Hepatocyte (in vitro differentiated cells): ENCODE data around the gene VWA3A. TPM values are rescaled to one million over a fixed set of nuclear protein-coding genes. Genes with fewer than 3 reads are reported as not detected.
"Not testable (repeated sequence)": the region's sequence is repeated elsewhere in the genome, so short reads cannot be mapped to it uniquely, and the experiment has no call there.

Experiments used
- DNase-seq: peaks from one replicate; pipeline ENCODE4 v3.0.0-alpha.2; 2016; ENCODE audit warnings: low spot score
- H2AFZ ChIP-seq: fragments of 200-600 bp; sonication (generic); 2 replicates; pipeline ENCODE4 v1.6.0; 2016; ENCODE audit warnings: antibody characterized with exemption, mild to moderate bottlenecking
- H3K27ac ChIP-seq: fragments of 200-600 bp; sonication (generic); 2 replicates; pipeline ENCODE4 v1.5.1; 2016; ENCODE audit warnings: mild to moderate bottlenecking
- H3K27me3 ChIP-seq: fragments of 200-600 bp; sonication (generic); 2 replicates; pipeline ENCODE4 v1.6.1; 2016
- H3K36me3 ChIP-seq: fragments of 200-600 bp; sonication (generic); replicated peaks from 2 replicates; pipeline ENCODE4 v1.5.1; 2016; ENCODE audit warnings: low read depth; ENCODE audit not compliant: insufficient read depth
- H3K4me1 ChIP-seq: fragments of 200-600 bp; sonication (generic); 2 replicates; pipeline ENCODE4 v1.5.1; 2016; ENCODE audit warnings: mild to moderate bottlenecking, moderate library complexity; ENCODE audit not compliant: insufficient read depth
- H3K4me2 ChIP-seq: fragments of 200-600 bp; sonication (generic); 2 replicates; pipeline ENCODE4 v1.6.0; 2016
- H3K4me3 ChIP-seq: fragments of 200-600 bp; sonication (generic); 2 replicates; pipeline ENCODE4 v1.5.1; 2016; ENCODE audit warnings: mild to moderate bottlenecking
- H3K79me2 ChIP-seq: fragments of 200-600 bp; sonication (generic); 2 replicates; pipeline ENCODE4 v1.6.0; 2017; ENCODE audit warnings: mild to moderate bottlenecking
- H3K9me2 ChIP-seq: fragments of 200-600 bp; sonication (generic); replicated peaks from 2 replicates; pipeline ENCODE4 v1.6.0; 2017; ENCODE audit warnings: mild to moderate bottlenecking; ENCODE audit not compliant: insufficient read depth
- H3K9me3 ChIP-seq: fragments of 200-600 bp; sonication (generic); 2 replicates; pipeline ENCODE4 v1.5.1; 2016; ENCODE audit warnings: low read depth, mild to moderate bottlenecking
- H4K20me1 ChIP-seq: fragments of 200-600 bp; sonication (generic); 2 replicates; pipeline ENCODE4 v1.6.0; 2016; ENCODE audit warnings: mild to moderate bottlenecking; ENCODE audit not compliant: insufficient read depth, poor library complexity, severe bottlenecking
- CTCF ChIP-seq: fragments of 200-600 bp; sonication (generic); IDR thresholded peaks from 2 replicates; pipeline ENCODE4 v1.5.1; 2016; ENCODE audit warnings: antibody characterized with exemption, mild to moderate bottlenecking; ENCODE audit not compliant: poor library complexity
- EZH2 ChIP-seq: fragments of 200-600 bp; sonication (generic); IDR thresholded peaks from 2 replicates; pipeline ENCODE4 v1.6.1; 2016; ENCODE audit warnings: antibody characterized with exemption, mild to moderate bottlenecking, borderline replicate concordance
- EZH2phosphoT487 ChIP-seq: fragments of 200-600 bp; sonication (generic); IDR thresholded peaks from one replicate; pipeline ENCODE4 v1.6.1; 2018; ENCODE audit warnings: antibody characterized with exemption, mild to moderate bottlenecking, low read depth, moderate library complexity; ENCODE audit not compliant: unreplicated experiment, severe bottlenecking
- WGBS: methylation state at CpG from one replicate; pipeline ENCODE4 v1.1.6; 2016; ENCODE audit warnings: low lambda C conversion rate; ENCODE audit errors: missing lambda C conversion rate; 5-methylcytosine and 5-hydroxymethylcytosine counted together
- polyA plus RNA-seq: library from polyadenylated mRNA; unstranded; fragments of >200 nt; fragmentation: Nextera tagmentation; extraction: Ambion mirVana; gene quantifications from 2 replicates; pipeline ENCODE4 v1.2.1, GENCODE V29; 2016
- total RNA-seq: library from RNA; depleted of rRNA; stranded (reverse); fragments of >200 nt; gene quantifications from 2 replicates; pipeline ENCODE4 v1.2.3, GENCODE V29; 2014

The VWA3A gene
- total RNA-seq: 0.03 TPM in 1 of 2 replicates, not detected in the other
- not detected in 2 replicates for polyA plus RNA-seq

GRCh38 chr16:22092143-22092933 lies at the start of gene VWA3A:
VWA3A (plus strand) TSS chr16:22092541; CDS start chr16:22092638, 97 bp downstream.
- H2AFZ ChIP-seq: no peak within 1 kb of the TSS
- no peaks in the 10 kb centered on the region for H3K9me3 ChIP-seq
- no peaks in the 10 kb centered on the region for H3K79me2 ChIP-seq
- no peaks in the 10 kb centered on the region for H3K36me3 ChIP-seq
- WGBS: 56% methylated on average over 9 of the region's 9 CpGs
- no peaks in the 10 kb centered on the region for H4K20me1 ChIP-seq
- peaks cover 4% of the 10 kb centered on the region for H3K27me3 ChIP-seq
- no peak within 1 kb of the TSS for H3K4me3 ChIP-seq
- TF ChIP-seq EZH2phosphoT487: no peak
- no peak for TF ChIP-seq CTCF
- TF ChIP-seq EZH2: no peak
- no peak within 1 kb of the TSS for H3K27ac ChIP-seq
- H3K9me2 ChIP-seq: no peaks in the 10 kb centered on the region
- H3K4me2 ChIP-seq: peak within 1 kb of the TSS; percentile 56
- peak; percentile 58 for DNase-seq
- H3K4me1 ChIP-seq: peaks cover 6% of the 10 kb centered on the region

- H3K36me3 ChIP-seq, H3K9me2 ChIP-seq, H3K4me2 ChIP-seq, H3K27ac ChIP-seq, H3K9me3 ChIP-seq, DNase-seq, H2AFZ ChIP-seq, H3K4me3 ChIP-seq, H3K27me3 ChIP-seq, H3K4me1 ChIP-seq, H3K79me2 ChIP-seq, H4K20me1 ChIP-seq: not testable (repeated sequence)
- 94% methylated on average over 3 of the region's 3 CpGs for WGBS
These were observed 48.5 kb upstream of the VWA3A start for GRCh38 chr16:22043882-22044281.

GRCh38 chr16:22045888-22046287 lies 46.5 kb upstream of the VWA3A start:
- WGBS: 57% methylated on average over 5 of the region's 5 CpGs
- not testable (repeated sequence) for DNase-seq, H3K4me3 ChIP-seq, H4K20me1 ChIP-seq, H2AFZ ChIP-seq, H3K79me2 ChIP-seq, H3K36me3 ChIP-seq, H3K9me2 ChIP-seq, H3K9me3 ChIP-seq, H3K4me1 ChIP-seq, H3K4me2 ChIP-seq, H3K27ac ChIP-seq, H3K27me3 ChIP-seq

GRCh38 chr16:22050963-22051362 lies 41.4 kb upstream of the VWA3A start:
- H4K20me1 ChIP-seq: no peaks in the 10 kb centered on the region
- H3K27ac ChIP-seq: no peak overlapping the region
- no peak for DNase-seq
- no peaks in the 10 kb centered on the region for H3K27me3 ChIP-seq
- peaks cover 4% of the 10 kb centered on the region for H3K79me2 ChIP-seq
- 96% methylated on average over 4 of the region's 4 CpGs for WGBS
- H2AFZ ChIP-seq: no peak overlapping the region
- no peak overlapping the region for H3K4me2 ChIP-seq
- no peak overlapping the region for H3K4me3 ChIP-seq
- no peaks in the 10 kb centered on the region for H3K9me3 ChIP-seq
- no peaks in the 10 kb centered on the region for H3K36me3 ChIP-seq
- no peaks in the 10 kb centered on the region for H3K9me2 ChIP-seq
- no peaks in the 10 kb centered on the region for H3K4me1 ChIP-seq
- no peak for TF ChIP-seq CTCF
